ENCODE results near the gene PPFIBP1. TPM values are rescaled to one million over a fixed set of nuclear protein-coding genes. Genes with fewer than 3 reads are reported as not detected.

Gene PPFIBP1
- total and polyA plus RNA-seq, 9 of the 15 experiments (the other 6 are each of a cell fraction or from before 2014, with no cell fraction given) = 0.46 to 3.5 (median 1.8) TPM

DNA sequence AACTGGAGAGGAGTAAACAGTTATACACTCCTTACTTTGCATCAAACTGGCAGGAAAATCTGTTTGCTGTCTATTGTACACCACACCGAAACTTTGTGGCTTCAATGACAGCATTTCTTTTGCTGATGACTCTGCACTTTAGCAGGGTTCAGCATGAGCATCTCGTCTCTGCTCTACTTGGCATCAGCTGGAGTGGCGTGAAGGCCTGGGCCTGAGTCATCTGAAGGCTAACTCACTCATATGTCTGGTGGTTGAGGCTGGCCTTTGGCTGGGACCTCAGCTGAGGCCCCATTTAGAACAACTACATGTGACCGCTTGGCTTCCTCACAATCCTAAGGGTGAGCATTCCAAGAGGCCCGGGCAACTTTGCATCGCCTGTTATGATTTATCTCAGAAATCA lies 143.5 kb downstream of the PPFIBP1 start (continued):
- no peak for TF ChIP-seq CHD2 (IDR thresholded peaks at IDR 0.05; ENCODE audit: low read depth, low read length)

DNA sequence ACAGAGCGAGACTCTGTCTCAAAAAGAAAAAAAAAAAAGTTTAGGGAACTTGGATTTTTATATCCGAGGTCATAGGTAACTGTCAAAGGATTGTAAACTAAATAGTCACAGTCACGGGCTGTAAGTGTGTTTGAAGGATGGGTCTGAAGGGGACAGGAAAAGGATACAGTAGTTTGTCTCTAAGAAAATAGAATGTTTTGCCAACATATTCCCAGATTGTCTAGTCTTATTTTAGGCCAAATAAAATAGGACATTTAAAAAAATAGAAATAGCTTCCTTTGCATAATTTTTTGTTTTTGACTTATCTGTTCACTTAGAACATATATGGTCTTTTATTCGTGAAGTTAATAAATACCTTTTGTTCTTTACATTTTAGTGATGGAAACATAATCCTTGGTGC lies 148.0 kb downstream of the PPFIBP1 start:
- H3K9me3 ChIP-seq (replicated peaks; ENCODE audit: control insufficient read depth, insufficient read depth, low read depth, low read length) = no peaks in the 10 kb centered on the region
- no peak overlapping the region for H3K27ac ChIP-seq (ENCODE audit: extremely low read depth, low read depth, low read length)
- BruUV-seq (replicated peaks) = no TSS peak
- no peaks in the 10 kb centered on the region for H4K20me1 ChIP-seq (replicated peaks; ENCODE audit: control insufficient read depth, insufficient read depth, low read length)
- no peaks in the 10 kb centered on the region for H3K36me3 ChIP-seq (ENCODE audit: control insufficient read depth, insufficient read depth, low read length)
- no peaks in the 10 kb centered on the region for H3K9me1 ChIP-seq (ENCODE audit: control insufficient read depth, insufficient read depth, low read length)
- no peak overlapping the region for H3K9ac ChIP-seq (ENCODE audit: insufficient read depth in 1 of 2, low read depth in 2 of 2, low read length in 2 of 2)
- 0% methylated on average over 4 of the region's 4 CpGs for WGBS (ENCODE audit: insufficient coverage, low coverage, missing lambda C conversion rate)
- H3K27me3 ChIP-seq (ENCODE audit: control insufficient read depth in 2 of 2, insufficient read depth in 2 of 2, low read length in 2 of 2) = peaks cover 9 to 19% of the 10 kb centered on the region in 2 experiments
- no peaks in the 10 kb centered on the region for H3K4me1 ChIP-seq (replicated peaks in 1 of 2; ENCODE audit: control insufficient read depth in 2 of 2, insufficient read depth in 2 of 2, low read length in 2 of 2)
- no peak for ATAC-seq
- in situ Hi-C loops (cut with MboI) (no loop called here), intact Hi-C loops (cut with micrococcal nuclease) (no loop called here)
- no peak for DNase-seq (ENCODE audit: extremely low read depth in 1 of 4, low spot score in 3 of 4)
- TF ChIP-seq PPARD (CRISPR knock-in tag; IDR thresholded peaks at IDR 0.05) (no peak), IFI16 (CRISPR knock-in tag; IDR thresholded peaks at IDR 0.05) (no peak), FOXP1 (CRISPR knock-in tag; IDR thresholded peaks at IDR 0.05) (no peak), RB1 (IDR thresholded peaks at IDR 0.05; ENCODE audit: low read depth) (no peak), RAD21 (CRISPR knock-in tag; conservative IDR thresholded peaks at IDR 0.05 in 1 of 2, IDR thresholded peaks at IDR 0.05 in 1 of 2) (no peak), NR2C1 (IDR thresholded peaks at IDR 0.05) (no peak), NR2C1 (tag; IDR thresholded peaks at IDR 0.05) (peak; percentile 35; the same call in 1 of the 2 replicates), ZNF444 (CRISPR knock-in tag; IDR thresholded peaks at IDR 0.05) (no peak)
- TF ChIP-seq, protein P1, sequence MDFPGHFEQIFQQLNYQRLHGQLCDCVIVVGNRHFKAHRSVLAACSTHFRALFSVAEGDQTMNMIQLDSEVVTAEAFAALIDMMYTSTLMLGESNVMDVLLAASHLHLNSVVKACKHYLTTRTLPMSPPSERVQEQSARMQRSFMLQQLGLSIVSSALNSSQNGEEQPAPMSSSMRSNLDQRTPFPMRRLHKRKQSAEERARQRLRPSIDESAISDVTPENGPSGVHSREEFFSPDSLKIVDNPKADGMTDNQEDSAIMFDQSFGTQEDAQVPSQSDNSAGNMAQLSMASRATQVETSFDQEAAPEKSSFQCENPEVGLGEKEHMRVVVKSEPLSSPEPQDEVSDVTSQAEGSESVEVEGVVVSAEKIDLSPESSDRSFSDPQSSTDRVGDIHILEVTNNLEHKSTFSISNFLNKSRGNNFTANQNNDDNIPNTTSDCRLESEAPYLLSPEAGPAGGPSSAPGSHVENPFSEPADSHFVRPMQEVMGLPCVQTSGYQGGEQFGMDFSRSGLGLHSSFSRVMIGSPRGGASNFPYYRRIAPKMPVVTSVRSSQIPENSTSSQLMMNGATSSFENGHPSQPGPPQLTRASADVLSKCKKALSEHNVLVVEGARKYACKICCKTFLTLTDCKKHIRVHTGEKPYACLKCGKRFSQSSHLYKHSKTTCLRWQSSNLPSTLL (IDR thresholded peaks at IDR 0.05) = no peak
- no peak overlapping the region for H3K4me2 ChIP-seq (ENCODE audit: insufficient read depth, low read length)
- H3K79me2 ChIP-seq (ENCODE audit: control insufficient read depth, insufficient read depth, low read length) = no peaks in the 10 kb centered on the region
- H2AFZ ChIP-seq (ENCODE audit: low read depth, low read length) = no peak overlapping the region
- POLR2A ChIA-PET = no interaction called here
- FAIRE-seq = no peak
- CTCF ChIA-PET (ENCODE audit: low intra/inter-chr PET ratio) = no interaction called here
- H3K4me3 ChIP-seq = no peak overlapping the region

All from K562 (cell line).